HG03103 (cell line): Measurements from ENCODE around the gene WSCD2.

Experiments used
- ATAC-seq: cut with Tn5 transposase; IDR thresholded peaks from one replicate; pipeline ENCODE4 v1.9.1; 2021; ENCODE audit warnings: low read depth; ENCODE audit not compliant: unreplicated experiment

The WSCD2 gene

GRCh38 chr12:108129017-108129812 lies at the start of gene WSCD2:
TSS of gene WSCD2 (plus strand) at chr12:108129288. CDS start at chr12:108195833, 66,545 bp downstream.
- ATAC-seq: no peak

GRCh38 chr12:108079721-108080120 lies 49.4 kb upstream of the WSCD2 start:
- ATAC-seq: no peak

GRCh38 chr12:108080363-108080762 lies 48.7 kb upstream of the WSCD2 start:
- ATAC-seq: no peak

GRCh38 chr12:108082485-108082884 lies 46.6 kb upstream of the WSCD2 start:
- ATAC-seq: no peak

- ATAC-seq: no peak
Observed at GRCh38 chr12:108087900-108088299, 41.2 kb upstream of the WSCD2 start.

- no peak for ATAC-seq
Observed at GRCh38 chr12:108090107-108090899, 38.8 kb upstream of the WSCD2 start.

GRCh38 chr12:108090932-108091678 lies 38.0 kb upstream of the WSCD2 start:
- ATAC-seq: no peak

- ATAC-seq: no peak
Observed at GRCh38 chr12:108091679-108092051, 37.4 kb upstream of the WSCD2 start.

- ATAC-seq: no peak
Observed at GRCh38 chr12:108093209-108093608, 35.9 kb upstream of the WSCD2 start.

- no peak for ATAC-seq
Observed at GRCh38 chr12:108094056-108094649, 34.9 kb upstream of the WSCD2 start.

- ATAC-seq: no peak
Observed at GRCh38 chr12:108097160-108097911, 31.8 kb upstream of the WSCD2 start.

GRCh38 chr12:108098374-108098773 lies 30.7 kb upstream of the WSCD2 start:
- ATAC-seq: no peak

GRCh38 chr12:108099073-108099472 lies 30.0 kb upstream of the WSCD2 start:
- no peak for ATAC-seq

- no peak for ATAC-seq
Observed at GRCh38 chr12:108099778-108100489, 29.2 kb upstream of the WSCD2 start.

GRCh38 chr12:108101605-108102175 lies 27.4 kb upstream of the WSCD2 start:
- ATAC-seq: no peak

GRCh38 chr12:108102363-108102762 lies 26.7 kb upstream of the WSCD2 start:
- ATAC-seq: no peak

- no peak for ATAC-seq
Observed at GRCh38 chr12:108103087-108103486, 26.0 kb upstream of the WSCD2 start.

GRCh38 chr12:108103517-108103916 lies 25.6 kb upstream of the WSCD2 start:
- no peak for ATAC-seq

- no peak for ATAC-seq
Observed at GRCh38 chr12:108104657-108105056, 24.4 kb upstream of the WSCD2 start.
